Activated CD4-positive, alpha-beta T cell treated with anti-CD3 and anti-CD28 coated beads for 36 hours (primary cell): ENCODE results near the gene ISYNA1. TPM values are rescaled to one million over a fixed set of nuclear protein-coding genes. Genes with fewer than 3 reads are reported as not detected.

Experiments used
- ATAC-seq: fragments of 200-7000 bp; cut with Tn5 transposase; one replicate; pipeline ENCODE4 v1.10.0; 2021; ENCODE audit warnings: mild to moderate bottlenecking, moderate library complexity
- CTCF ChIA-PET: fragments of 350-600 bp; sonication (Branson Sonifier 250); formaldehyde crosslinking; loops from one replicate; lab custom pipeline; 2021; ENCODE audit warnings: antibody characterized with exemption; lab: Charles Lee
- POLR2A ChIA-PET: fragments of 350-600 bp; sonication (Branson Sonifier 250); formaldehyde crosslinking; loops from one replicate; lab custom pipeline; 2021; ENCODE audit warnings: antibody characterized with exemption, inconsistent platforms; lab: Charles Lee
- DNase-seq: peaks from one replicate; pipeline ENCODE4 v3.0.0-alpha.2; 2020
- H3K27ac Mint-ChIP-seq: one replicate; pipeline ENCODE4 v1.8.0; 2021; ENCODE audit warnings: mixed read lengths
- H3K27me3 Mint-ChIP-seq: one replicate; pipeline ENCODE4 v1.8.0; 2021; ENCODE audit warnings: mixed read lengths
- H3K36me3 Mint-ChIP-seq: one replicate; pipeline ENCODE4 v1.8.0; 2021; ENCODE audit warnings: low read depth, mixed read lengths
- H3K4me1 Mint-ChIP-seq: one replicate; pipeline ENCODE4 v1.8.0; 2021; ENCODE audit warnings: mixed read lengths
- H3K4me3 Mint-ChIP-seq: one replicate; pipeline ENCODE4 v1.8.0; 2021; ENCODE audit warnings: mild to moderate bottlenecking, moderate library complexity, mixed read lengths
- H3K9me3 Mint-ChIP-seq: one replicate; pipeline ENCODE4 v1.8.0; 2021; ENCODE audit warnings: low read depth, mixed read lengths
- intact Hi-C, 2 experiments: fragments of 100-400 bp; cut with DNase I in 1 of 2; cut with micrococcal nuclease in 1 of 2; formaldehyde crosslinking; loops; one replicate each; pipeline versions ENCODE4 v1.14.2 to v1.15.1; 2022 to 2024; cut with DNase I, micrococcal nuclease
- total RNA-seq, 2 experiments: library from RNA; stranded (reverse); gene quantifications; one replicate each; pipeline ENCODE4 v1.2.3, GENCODE V29; 2021

ISYNA1 gene
- total RNA-seq: 10 to 100 TPM; 18.8 to 23.3 TPM

GRCh38 chr19:18437491-18438330 lies at the start of gene ISYNA1:
ISYNA1 (minus strand) TSS chr19:18438133; CDS start chr19:18437979, 154 bp downstream.
- ChIA-PET CTCF (no interaction called here), POLR2A (no interaction called here)
- Mint-ChIP-seq H3K4me1 (peaks cover 23% of the 10 kb centered on the region), H3K4me3 (peak within 1 kb of the TSS; percentile 63), H3K9me3 (peaks cover 3% of the 10 kb centered on the region), H3K27ac (no peak within 1 kb of the TSS), H3K27me3 (no peaks in the 10 kb centered on the region), H3K36me3 (peaks cover 15% of the 10 kb centered on the region)
- ATAC-seq: peak; percentile 15
- intact Hi-C loops: loop anchor here (1.0 to 5.0 kb wide), 3 partner anchors 18 to 350 kb away; partner anchors contain the start of gene SSBP4 (in 2 of the 2)
- peak; percentile 65 for DNase-seq

- Mint-ChIP-seq H3K27me3 (no peaks in the 10 kb centered on the region), H3K9me3 (no peaks in the 10 kb centered on the region), H3K4me1 (peaks cover 49% of the 10 kb centered on the region), H3K27ac (peak overlapping the region; percentile 49), H3K4me3 (no peak overlapping the region), H3K36me3 (peaks cover 4% of the 10 kb centered on the region)
- ChIA-PET CTCF (interaction anchor here (2.0 kb wide), 1 partner anchor 10 kb away, joined by 9 read pairs; no protein-coding TSS in a partner anchor), POLR2A (interaction anchor here (0.7 to 1.0 kb wide), 2 partner anchors 9 to 312 kb away, joined by 3 to 5 read pairs; no protein-coding TSS in a partner anchor)
- intact Hi-C loops: no loop called here
- ATAC-seq (no peak), DNase-seq (no peak)
These were observed 48.8 kb upstream of the ISYNA1 start for GRCh38 chr19:18486746-18487145.

- Mint-ChIP-seq H3K9me3 (no peaks in the 10 kb centered on the region), H3K27me3 (no peaks in the 10 kb centered on the region), H3K27ac (peak overlapping the region; percentile 53), H3K36me3 (peaks cover 8% of the 10 kb centered on the region), H3K4me3 (no peak overlapping the region), H3K4me1 (peaks cover 64% of the 10 kb centered on the region)
- ATAC-seq (no peak), DNase-seq (no peak)
- ChIA-PET CTCF (no interaction called here), POLR2A (no interaction called here)
- intact Hi-C loops: no loop called here
These were observed 47.1 kb upstream of the ISYNA1 start for GRCh38 chr19:18484992-18485391.

- CTCF ChIA-PET: interaction anchor here (0.8 to 1.9 kb wide), 4 partner anchors 8 to 33 kb away, joined by 4 to 8 read pairs (median 6); no protein-coding TSS in a partner anchor
These were observed 45.4 kb upstream of the ISYNA1 start for GRCh38 chr19:18483119-18483890.

GRCh38 chr19:18481505-18482222 lies 43.7 kb upstream of the ISYNA1 start:
- ATAC-seq (peak; percentile 44), DNase-seq (peak; percentile 64)
- POLR2A ChIA-PET: interaction anchor here (0.8 to 1.8 kb wide), 2 partner anchors 15 to 41 kb away, joined by 3 to 4 read pairs; no protein-coding TSS in a partner anchor
- H3K4me3 Mint-ChIP-seq: no peak overlapping the region
- H3K27ac Mint-ChIP-seq: peak overlapping the region; percentile 90
- no peaks in the 10 kb centered on the region for H3K27me3 Mint-ChIP-seq
- CTCF ChIA-PET: interaction anchor here (0.8 to 1.9 kb wide), 6 partner anchors 10 to 38 kb away, joined by 3 to 8 read pairs (median 6); no protein-coding TSS in a partner anchor
- H3K4me1 Mint-ChIP-seq: peaks cover 81% of the 10 kb centered on the region
- intact Hi-C loops: no loop called here
- H3K36me3 Mint-ChIP-seq: peaks cover 14% of the 10 kb centered on the region
- H3K9me3 Mint-ChIP-seq: no peaks in the 10 kb centered on the region

More at GRCh38 chr19:18483119-18483890, 45.4 kb upstream of the ISYNA1 start:
- intact Hi-C loops: no loop called here
- H3K27me3 Mint-ChIP-seq: no peaks in the 10 kb centered on the region
- H3K4me1 Mint-ChIP-seq: peaks cover 72% of the 10 kb centered on the region
- peak overlapping the region; percentile 21 for H3K4me3 Mint-ChIP-seq
- POLR2A ChIA-PET: interaction anchor here (0.6 to 1.8 kb wide), 2 partner anchors 13 to 200 kb away, joined by 4 to 5 read pairs; no protein-coding TSS in a partner anchor
- peaks cover 8% of the 10 kb centered on the region for H3K36me3 Mint-ChIP-seq
- no peaks in the 10 kb centered on the region for H3K9me3 Mint-ChIP-seq
- DNase-seq (no peak), ATAC-seq (no peak)
- peak overlapping the region; percentile 51 for H3K27ac Mint-ChIP-seq

- peaks cover 14% of the 10 kb centered on the region for H3K36me3 Mint-ChIP-seq
- intact Hi-C loops: no loop called here
- H3K27ac Mint-ChIP-seq: peak overlapping the region; percentile 95
- ATAC-seq: no peak
- H3K4me3 Mint-ChIP-seq: no peak overlapping the region
- POLR2A ChIA-PET: interaction anchor here (0.6 to 0.7 kb wide), 2 partner anchors 9 to 64 kb away, joined by 3 read pairs; no protein-coding TSS in a partner anchor
- no peaks in the 10 kb centered on the region for H3K27me3 Mint-ChIP-seq
- CTCF ChIA-PET: interaction anchor here (0.6 to 1.6 kb wide), 3 partner anchors 10 to 19 kb away, joined by 3 to 8 read pairs (median 4); no protein-coding TSS in a partner anchor
- no peak for DNase-seq
- peaks cover 79% of the 10 kb centered on the region for H3K4me1 Mint-ChIP-seq
- no peaks in the 10 kb centered on the region for H3K9me3 Mint-ChIP-seq
These were observed 42.2 kb upstream of the ISYNA1 start for GRCh38 chr19:18480006-18480691.

- peak overlapping the region; percentile 95 for H3K27ac Mint-ChIP-seq
- ChIA-PET CTCF (interaction anchor here (0.6 to 1.6 kb wide), 7 partner anchors 17 to 440 kb away, joined by 3 to 5 read pairs (median 4); partner anchors contain the start of genes COPE, DDX49 and MPV17L2), POLR2A (no interaction called here)
- H3K9me3 Mint-ChIP-seq: no peaks in the 10 kb centered on the region
- H3K36me3 Mint-ChIP-seq: peaks cover 14% of the 10 kb centered on the region
- peak; percentile 92 for ATAC-seq
- H3K4me3 Mint-ChIP-seq: peak overlapping the region; percentile 59
- H3K4me1 Mint-ChIP-seq: peaks cover 80% of the 10 kb centered on the region
- H3K27me3 Mint-ChIP-seq: no peaks in the 10 kb centered on the region
- peak; percentile 89 for DNase-seq
- intact Hi-C loops: loop anchor here (2.0 to 10.0 kb wide), 3 partner anchors 18 to 366 kb away; no protein-coding TSS in a partner anchor
These were observed 40.8 kb upstream of the ISYNA1 start for GRCh38 chr19:18478545-18479311.

- no peak for ATAC-seq
- peak overlapping the region; percentile 95 for H3K27ac Mint-ChIP-seq
- intact Hi-C loops: loop anchor here (2.0 to 10.0 kb wide), 3 partner anchors 19 to 367 kb away; no protein-coding TSS in a partner anchor
- ChIA-PET POLR2A (no interaction called here), CTCF (interaction anchor here (0.8 to 1.5 kb wide), 4 partner anchors 18 to 441 kb away, joined by 3 to 5 read pairs (median 3); partner anchors contain the start of genes COPE and DDX49)
- peaks cover 13% of the 10 kb centered on the region for H3K36me3 Mint-ChIP-seq
- DNase-seq: no peak
- no peaks in the 10 kb centered on the region for H3K27me3 Mint-ChIP-seq
- H3K4me1 Mint-ChIP-seq: peaks cover 74% of the 10 kb centered on the region
- no peaks in the 10 kb centered on the region for H3K9me3 Mint-ChIP-seq
- H3K4me3 Mint-ChIP-seq: no peak overlapping the region
These were observed 40.0 kb upstream of the ISYNA1 start for GRCh38 chr19:18477974-18478373.

- Mint-ChIP-seq H3K4me1 (peaks cover 66% of the 10 kb centered on the region), H3K4me3 (no peak overlapping the region), H3K36me3 (peaks cover 10% of the 10 kb centered on the region), H3K27ac (peak overlapping the region; percentile 95), H3K9me3 (no peaks in the 10 kb centered on the region), H3K27me3 (no peaks in the 10 kb centered on the region)
- ChIA-PET POLR2A (no interaction called here), CTCF (interaction anchor here (1.5 kb wide), 1 partner anchor 42 kb away, joined by 3 read pairs; no protein-coding TSS in a partner anchor)
- peak; percentile 36 for DNase-seq
- no peak for ATAC-seq
- intact Hi-C loops: loop anchor here in 1 of 2 experiments (10.0 kb wide), 1 partner anchor 368 kb away; no protein-coding TSS in a partner anchor
These were observed 39.3 kb upstream of the ISYNA1 start for GRCh38 chr19:18477042-18477779.
